Skeletal muscle tissue (tissue), 4 donors: ENCODE data around the gene SOX6. TPM values are rescaled to one million over a fixed set of nuclear protein-coding genes. Genes with fewer than 3 reads are reported as not detected.
"Not testable (repeated sequence)": the region's sequence is repeated elsewhere in the genome, so short reads cannot be mapped to it uniquely, and the experiment has no call there.

ENCODE experiments used
- H3K27ac ChIP-seq: one replicate; pipeline ENCODE4 v1.7.0; 2013; ENCODE audit warnings: mild to moderate bottlenecking, low read depth, low read length, inconsistent platforms
- H3K27me3 ChIP-seq, 3 donors: one replicate each; pipeline ENCODE4 v1.7.0; 2013; ENCODE audit warnings: low read length in 3 of 3; ENCODE audit not compliant: control insufficient read depth in 3 of 3, insufficient read depth in 3 of 3
- H3K36me3 ChIP-seq, 3 donors: one replicate each; pipeline ENCODE4 v1.7.0; 2013; ENCODE audit warnings: low read length in 3 of 3; ENCODE audit not compliant: control insufficient read depth in 3 of 3, insufficient read depth in 3 of 3
- H3K4me1 ChIP-seq, 3 donors: one replicate each; pipeline ENCODE4 v1.7.0; 2013; ENCODE audit warnings: low read length in 3 of 3, mild to moderate bottlenecking in 3 of 3; ENCODE audit not compliant: control insufficient read depth in 3 of 3, insufficient read depth in 3 of 3
- H3K4me3 ChIP-seq, 3 donors: one replicate each; pipeline ENCODE4 v1.7.0; 2013; ENCODE audit warnings: low read length in 3 of 3
- H3K9ac ChIP-seq, 3 donors: one replicate each; pipeline ENCODE4 v1.7.0; 2013; ENCODE audit warnings: low read length in 3 of 3, mild to moderate bottlenecking in 3 of 3, moderate library complexity in 2 of 3, low read depth in 1 of 3
- H3K9me3 ChIP-seq, 3 donors: one replicate each; pipeline ENCODE4 v1.7.0; 2013; ENCODE audit warnings: low read length in 3 of 3; ENCODE audit not compliant: control insufficient read depth in 3 of 3
- total RNA-seq: library from RNA; depleted of rRNA; stranded (reverse); fragments of >200 nt; gene quantifications from one replicate; pipeline ENCODE4 v1.2.3, GENCODE V29; 2014
- donor health status: Osteomylitis.

The SOX6 gene
- total RNA-seq, 1 donor from 2014 or later, result 50.1 TPM

DNA sequence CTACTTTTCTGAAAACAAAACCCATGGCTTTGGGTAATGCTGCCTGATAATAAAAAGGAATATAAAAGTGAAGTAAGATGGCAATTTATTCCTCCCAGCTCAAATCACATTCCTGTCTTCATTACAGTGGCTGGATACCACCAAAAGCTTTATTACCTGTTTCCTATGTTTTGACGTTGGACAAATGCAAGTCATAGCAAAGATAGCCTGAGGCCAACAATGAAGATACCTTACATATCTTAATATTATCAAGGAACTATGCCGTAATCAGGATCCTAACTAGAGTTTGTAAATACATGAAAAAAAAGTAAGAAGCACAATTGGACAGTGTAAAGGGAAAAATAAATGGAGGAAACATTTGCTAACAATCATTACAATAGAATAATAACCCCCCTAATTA is 202.4 kb downstream of the SOX6 start:
- H3K27me3 ChIP-seq, result no peaks in the 10 kb centered on the region
- H3K4me3 ChIP-seq, result no peak overlapping the region
- H3K4me1 ChIP-seq, result no peaks in the 10 kb centered on the region

DNA sequence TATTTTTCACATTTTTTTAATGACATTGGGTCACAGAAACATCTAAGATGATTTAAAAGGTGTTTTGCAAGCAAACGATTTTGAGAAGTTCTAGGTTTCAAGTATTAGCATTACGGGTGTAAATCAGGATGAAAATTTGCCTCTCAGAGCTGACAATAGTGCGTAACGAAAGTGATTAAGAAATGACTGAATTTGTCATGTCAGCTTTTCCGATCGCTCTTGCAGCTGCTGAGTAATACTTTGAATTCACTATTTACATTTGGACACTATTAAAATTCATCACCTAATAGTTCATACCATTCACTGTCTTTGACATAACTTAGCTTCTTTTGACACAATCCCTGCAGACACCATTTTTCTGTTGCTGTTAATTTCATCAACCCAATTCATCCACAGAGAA is 205.2 kb downstream of the SOX6 start:
- H3K36me3 ChIP-seq, result no peaks in the 10 kb centered on the region
- H3K4me3 ChIP-seq, result no peak overlapping the region
- H3K9ac ChIP-seq, result no peak overlapping the region
- H3K27me3 ChIP-seq, result no peaks in the 10 kb centered on the region
- peaks cover 0 to 5% (median 5%) of the 10 kb centered on the region in 3 donors for H3K4me1 ChIP-seq
- no peaks in the 10 kb centered on the region for H3K9me3 ChIP-seq
- no peak overlapping the region for H3K27ac ChIP-seq

More for the DNA sequence above, 202.4 kb downstream of the SOX6 start:
- no peak overlapping the region for H3K27ac ChIP-seq
- H3K36me3 ChIP-seq, result no peaks in the 10 kb centered on the region
- no peak overlapping the region for H3K9ac ChIP-seq
- H3K9me3 ChIP-seq, result no peaks in the 10 kb centered on the region

- Histone ChIP-seq H3K27me3 (no peaks in the 10 kb centered on the region), H3K4me3 (no peak overlapping the region), H3K9me3 (no peaks in the 10 kb centered on the region), H3K36me3 (no peaks in the 10 kb centered on the region), H3K27ac (no peak overlapping the region), H3K9ac (no peak overlapping the region), H3K4me1 (peaks cover 0 to 5% (median 5%) of the 10 kb centered on the region in 3 donors)
Measured at GRCh38 chr11:16149476-16149875, 206.9 kb downstream of the SOX6 start.

DNA sequence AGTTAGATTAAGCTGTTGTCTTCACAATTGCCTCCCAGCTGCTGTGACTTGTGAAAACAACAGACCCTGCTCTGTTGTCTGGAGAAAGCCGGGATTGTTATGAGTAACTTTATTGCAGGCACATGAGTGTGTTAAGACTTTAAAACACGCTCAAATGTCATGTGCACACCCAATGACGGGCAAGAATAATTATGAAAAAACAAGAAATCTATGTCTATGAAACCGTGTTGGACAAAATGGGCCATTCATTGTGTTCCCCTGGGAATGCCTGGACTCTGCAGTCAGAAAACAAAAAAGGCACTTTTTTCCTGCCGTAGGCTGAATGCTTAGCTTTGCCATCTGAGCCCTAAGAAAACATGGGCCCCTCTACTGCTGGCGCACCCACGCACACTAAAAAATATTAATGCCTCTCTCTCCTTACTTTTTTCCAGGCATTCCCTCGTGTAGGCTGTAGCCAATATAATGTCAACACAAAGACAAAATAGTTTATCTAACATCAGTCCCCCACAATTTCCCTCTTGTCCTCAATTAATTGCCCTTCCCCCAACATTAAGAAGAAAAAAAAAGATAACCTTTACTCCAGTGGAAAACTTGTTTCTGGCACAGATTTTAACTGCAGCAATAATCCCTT is 207.9 kb downstream of the SOX6 start:
- Histone ChIP-seq H3K9me3 (no peaks in the 10 kb centered on the region), H3K4me3 (no peak overlapping the region), H3K36me3 (no peaks in the 10 kb centered on the region), H3K9ac (no peak overlapping the region), H3K27ac (peak overlapping the region; percentile 13), H3K4me1 (peaks cover 0 to 5% (median 5%) of the 10 kb centered on the region in 3 donors), H3K27me3 (no peaks in the 10 kb centered on the region)

DNA sequence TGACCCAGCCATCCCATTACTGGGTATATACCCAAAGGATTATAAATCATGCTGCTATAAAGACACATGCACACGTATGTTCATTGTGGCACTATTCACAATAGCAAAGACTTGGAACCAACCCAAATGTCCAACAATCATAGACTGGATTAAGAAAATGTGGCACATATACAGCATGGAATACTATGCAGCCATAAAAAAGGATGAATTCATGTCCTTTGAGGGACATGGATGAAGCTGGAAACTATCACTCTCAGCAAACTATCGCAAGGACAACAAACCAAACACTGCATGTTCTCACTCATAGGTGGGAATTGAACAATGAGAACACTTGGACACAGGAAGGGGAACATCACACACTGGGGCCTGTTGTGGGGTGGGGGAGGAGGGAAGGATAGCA is 209.4 kb downstream of the SOX6 start:
- H3K9ac ChIP-seq, H3K4me1 ChIP-seq, H3K36me3 ChIP-seq, H3K27ac ChIP-seq, H3K27me3 ChIP-seq, H3K4me3 ChIP-seq, H3K9me3 ChIP-seq: not testable (repeated sequence)

GRCh38 chr11:16141614-16142013 is 214.7 kb downstream of the SOX6 start:
- not testable (repeated sequence) for H3K9me3 ChIP-seq, H3K27me3 ChIP-seq, H3K9ac ChIP-seq, H3K4me1 ChIP-seq, H3K27ac ChIP-seq, H3K4me3 ChIP-seq, H3K36me3 ChIP-seq

GRCh38 chr11:16141162-16141561 is 215.2 kb downstream of the SOX6 start:
- H3K4me3 ChIP-seq, H3K9ac ChIP-seq, H3K9me3 ChIP-seq, H3K27me3 ChIP-seq, H3K27ac ChIP-seq, H3K36me3 ChIP-seq, H3K4me1 ChIP-seq: not testable (repeated sequence)

GRCh38 chr11:16136792-16137390 is 219.5 kb downstream of the SOX6 start:
- Histone ChIP-seq H3K9me3 (peaks cover 0 to 4% (median 0%) of the 10 kb centered on the region in 3 donors), H3K4me1 (peaks cover 0 to 3% (median 2%) of the 10 kb centered on the region in 3 donors), H3K9ac (no peak overlapping the region), H3K27me3 (no peaks in the 10 kb centered on the region), H3K27ac (no peak overlapping the region), H3K4me3 (no peak overlapping the region), H3K36me3 (no peaks in the 10 kb centered on the region)

- Histone ChIP-seq H3K4me1 (no peaks in the 10 kb centered on the region), H3K27ac (no peak overlapping the region), H3K9ac (no peak overlapping the region), H3K9me3 (peaks cover 0 to 4% (median 0%) of the 10 kb centered on the region in 3 donors), H3K4me3 (no peak overlapping the region), H3K27me3 (no peaks in the 10 kb centered on the region), H3K36me3 (no peaks in the 10 kb centered on the region)
Measured at GRCh38 chr11:16133867-16134266, 222.5 kb downstream of the SOX6 start.

- no peaks in the 10 kb centered on the region for H3K36me3 ChIP-seq
- H3K9me3 ChIP-seq, result no peaks in the 10 kb centered on the region
- H3K4me3 ChIP-seq, result no peak overlapping the region
- H3K27ac ChIP-seq, result no peak overlapping the region
- no peaks in the 10 kb centered on the region for H3K27me3 ChIP-seq
- peaks cover 0 to 3% (median 0%) of the 10 kb centered on the region in 3 donors for H3K4me1 ChIP-seq
- H3K9ac ChIP-seq, result no peak overlapping the region
Measured at GRCh38 chr11:16127732-16128131, 228.6 kb downstream of the SOX6 start.
